GM21619 (cell line): ENCODE measurements around the gene ATAD3C.
"Not testable (repeated sequence)": the region's sequence is repeated elsewhere in the genome, so short reads cannot be mapped to it uniquely, and the experiment has no call there.

Source experiments
- ATAC-seq: cut with Tn5 transposase; IDR thresholded peaks from one replicate; pipeline ENCODE4 v1.9.1; 2021; ENCODE audit not compliant: unreplicated experiment

Gene ATAD3C

GRCh38 chr1:1504777-1505365 lies 55.4 kb downstream of the ATAD3C start:
- ATAC-seq, result not testable (repeated sequence)

DNA sequence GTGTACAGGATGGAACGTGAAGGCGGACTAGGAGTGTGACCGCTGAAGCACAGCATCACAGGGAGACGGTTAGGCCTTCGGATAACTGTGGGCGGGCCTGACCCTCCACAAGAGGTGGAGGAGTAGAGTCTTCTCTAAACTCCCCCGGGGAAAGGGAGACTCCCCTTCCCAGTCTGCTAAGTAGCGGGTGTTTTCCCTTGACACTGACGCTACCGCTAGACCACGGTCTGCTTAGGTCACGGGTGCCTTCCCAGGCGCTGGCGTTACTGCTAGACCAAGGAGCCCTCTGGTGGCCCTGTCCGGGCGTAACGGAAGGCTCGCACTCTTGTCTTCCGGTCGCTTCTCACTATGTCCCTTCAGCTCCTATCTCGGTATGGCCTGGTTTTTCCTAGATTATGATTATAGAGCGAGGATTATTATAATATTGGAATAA lies 55.9 kb downstream of the ATAD3C start:
- peak; percentile 49 for ATAC-seq

DNA sequence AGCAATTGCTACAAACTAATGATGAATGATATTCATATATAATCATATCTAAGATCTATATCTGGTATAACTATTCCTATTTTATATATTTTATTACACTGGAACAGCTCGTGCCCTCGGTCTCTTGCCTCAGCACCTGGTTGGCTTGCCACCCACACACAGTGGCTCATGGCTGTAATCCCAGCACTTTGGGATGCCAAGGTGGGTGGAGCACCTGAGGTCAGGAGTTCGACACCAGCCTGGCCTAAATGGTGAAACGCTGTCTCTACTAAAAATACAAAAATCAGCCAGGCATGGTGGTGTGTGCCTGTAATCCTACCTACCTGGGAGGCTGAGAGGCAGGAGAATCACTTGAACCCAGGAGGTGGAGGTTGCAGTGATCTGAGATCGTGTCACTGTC lies 56.3 kb downstream of the ATAD3C start:
- not testable (repeated sequence) for ATAC-seq

DNA sequence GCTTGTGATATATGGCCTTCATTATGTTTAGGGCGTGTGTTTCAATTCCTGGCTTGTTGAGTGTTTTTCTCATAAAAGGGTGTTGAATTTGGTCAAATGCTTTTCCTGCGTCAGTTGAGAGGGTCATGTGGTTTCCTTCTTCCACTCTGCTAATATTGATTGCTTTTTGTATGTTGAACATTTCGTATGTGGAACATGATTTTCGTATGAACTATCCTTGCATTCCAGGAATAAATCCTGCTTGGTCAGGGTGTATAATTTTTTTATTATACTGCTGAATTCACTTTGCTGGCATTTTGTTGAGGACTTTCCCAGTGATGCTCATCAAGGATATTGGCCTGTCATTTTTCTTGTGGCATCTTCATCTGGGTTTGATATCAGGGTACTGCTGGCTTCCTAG lies 57.8 kb downstream of the ATAD3C start:
- no peak for ATAC-seq

DNA sequence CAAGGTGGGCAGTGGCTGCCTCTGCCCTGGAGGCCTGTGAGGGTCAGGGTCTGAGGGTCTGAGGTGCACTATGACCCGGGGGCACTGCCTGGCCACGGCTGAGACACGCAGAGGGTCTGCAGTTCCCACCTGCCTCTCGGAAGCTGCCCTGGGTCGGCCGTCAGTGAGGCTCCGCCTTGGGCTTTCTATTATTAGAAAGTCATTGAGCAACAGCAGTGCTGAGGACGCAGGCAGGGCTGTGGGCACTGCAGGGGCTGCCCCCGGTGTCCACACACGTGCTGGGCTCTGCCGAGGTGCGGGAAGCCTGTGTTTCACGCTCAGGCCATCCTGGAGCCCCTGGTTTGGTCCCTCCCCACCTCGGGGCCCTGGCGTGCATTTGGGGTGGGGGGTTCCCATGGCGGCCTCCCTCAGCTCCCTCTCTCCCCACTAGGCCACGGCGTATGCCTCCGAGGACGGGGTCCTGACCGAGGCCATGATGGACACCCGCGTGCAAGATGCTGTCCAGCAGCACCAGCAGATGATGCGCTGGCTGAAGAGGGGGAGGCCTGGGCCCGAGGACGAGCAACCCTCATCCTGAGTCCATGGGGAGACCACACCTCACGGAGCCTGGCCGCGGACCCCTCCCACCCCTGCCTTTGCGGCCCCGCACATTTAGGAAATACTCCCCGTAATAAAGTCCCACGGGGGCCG lies 59.4 kb downstream of the ATAD3C start:
- not testable (repeated sequence) for ATAC-seq

DNA sequence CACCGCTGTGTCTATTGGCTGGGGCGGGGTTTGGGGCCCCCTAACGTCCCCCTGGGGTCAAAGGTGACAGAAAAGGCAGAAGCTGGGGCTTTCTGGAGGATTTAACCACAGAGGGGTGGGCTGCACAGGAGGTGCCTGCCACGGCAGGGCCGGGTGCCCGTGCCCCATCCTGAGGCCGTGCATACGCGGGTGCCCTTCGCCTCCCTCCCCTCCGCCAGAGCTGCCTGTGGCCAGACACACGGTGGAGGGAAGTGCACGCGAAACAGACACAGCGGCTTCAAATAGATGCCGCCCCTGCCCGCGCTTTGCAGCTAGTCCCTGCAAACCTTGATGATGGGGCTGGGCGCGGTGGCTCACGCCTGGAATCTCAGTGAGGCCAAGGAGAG lies 60.0 kb downstream of the ATAD3C start:
- not testable (repeated sequence) for ATAC-seq

GRCh38 chr1:1510912-1511532 lies 61.5 kb downstream of the ATAD3C start:
- no peak for ATAC-seq

- peak; percentile 77 for ATAC-seq
Measured at GRCh38 chr1:1511533-1512285, 62.2 kb downstream of the ATAD3C start, which contains the start of gene ATAD3A. TSS of gene ATAD3A (plus strand) at chr1:1512162. CDS start at chr1:1512269, 107 bp downstream.

DNA sequence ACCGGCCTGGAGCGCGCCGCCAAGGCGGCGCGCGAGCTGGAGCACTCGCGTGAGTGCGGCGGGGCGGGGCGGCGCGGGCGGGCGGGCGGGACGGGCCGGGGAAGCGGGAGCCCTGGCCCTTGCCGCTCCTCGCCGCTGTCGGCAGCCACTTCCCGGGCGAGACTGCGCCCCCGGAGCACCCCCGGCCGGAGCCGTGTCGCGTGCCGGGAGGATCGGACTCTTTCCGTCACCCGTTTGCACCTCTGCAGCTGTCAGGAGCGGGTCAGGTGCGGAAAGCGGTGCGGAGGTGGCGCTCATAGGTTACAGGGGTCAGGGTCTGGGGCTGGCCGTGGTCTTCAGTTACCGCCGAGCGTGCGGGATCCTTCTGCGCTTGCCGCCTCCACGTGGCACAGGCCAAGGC lies 62.9 kb downstream of the ATAD3C start:
- ATAC-seq, result peak; percentile 8

- not testable (repeated sequence) for ATAC-seq
Measured at GRCh38 chr1:1513675-1514074, 64.2 kb downstream of the ATAD3C start.

GRCh38 chr1:1514376-1514775 lies 64.9 kb downstream of the ATAD3C start:
- ATAC-seq, result not testable (repeated sequence)

- not testable (repeated sequence) for ATAC-seq
Measured at GRCh38 chr1:1516923-1517322, 67.4 kb downstream of the ATAD3C start.

DNA sequence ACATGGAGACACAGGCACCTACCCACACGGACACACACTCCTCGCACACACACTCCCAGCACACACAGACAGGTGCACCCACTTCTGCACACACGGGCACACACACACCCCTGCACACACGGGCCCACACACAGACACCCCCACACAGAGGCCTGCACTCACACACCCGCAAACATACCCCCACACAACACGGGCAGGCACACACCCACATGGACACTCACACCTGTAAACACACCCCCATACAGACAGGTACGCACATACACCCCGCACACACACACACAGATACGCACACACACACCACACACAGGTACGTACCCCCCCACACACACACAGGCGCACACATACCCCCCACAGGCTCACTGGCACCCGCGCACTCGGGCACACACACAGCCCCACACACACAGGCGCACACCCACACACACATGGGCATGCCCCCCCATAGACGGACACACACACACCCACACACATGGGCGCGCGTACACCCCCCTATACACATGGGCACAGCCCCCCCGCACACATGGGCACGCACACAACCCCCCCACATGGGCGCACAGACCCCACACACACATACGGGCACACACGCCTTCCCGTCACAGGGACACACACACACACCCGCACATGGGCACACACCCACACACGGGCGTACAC lies 68.6 kb downstream of the ATAD3C start:
- ATAC-seq, result no peak

GRCh38 chr1:1518621-1519007 lies 69.1 kb downstream of the ATAD3C start:
- ATAC-seq, result not testable (repeated sequence)
